HepG2 (cell line): ENCODE data around the gene PLEKHN1. TPM values are rescaled to one million over a fixed set of nuclear protein-coding genes. Genes with fewer than 3 reads are reported as not detected.
A peak's percentile ranks its signal among the peaks of the same experiment; 100 is the strongest.

ENCODE experiments used
- ATF2 ChIP-seq: sonication (generic); formaldehyde crosslinking; IDR thresholded peaks from 2 replicates; pipeline ENCODE4 v1.4.0; 2020; ENCODE audit warnings: missing genetic modification reagents
- HNF1B ChIP-seq: sonication (generic); formaldehyde crosslinking; IDR thresholded peaks from 2 replicates; pipeline ENCODE4 v1.5.1; 2020; ENCODE audit warnings: mild to moderate bottlenecking, moderate library complexity, missing genetic modification reagents
- MLLT10 ChIP-seq: sonication (generic); formaldehyde crosslinking; IDR thresholded peaks from 2 replicates; pipeline ENCODE4 v1.4.0; 2020; ENCODE audit warnings: missing genetic modification reagents
- MYC ChIP-seq: sonication (generic); formaldehyde crosslinking; IDR thresholded peaks from 2 replicates; pipeline ENCODE4 v1.9.0; 2021; ENCODE audit warnings: missing genetic modification reagents, borderline replicate concordance
- NCOR1 ChIP-seq: fragments of 200-600 bp; sonication (generic); IDR thresholded peaks from 2 replicates; pipeline ENCODE4 v1.7.0; 2017; ENCODE audit warnings: antibody characterized with exemption, low read length, borderline replicate concordance
- SRF ChIP-seq: IDR thresholded peaks from 2 replicates; pipeline ENCODE4 v1.6.1; 2011; ENCODE audit warnings: mild to moderate bottlenecking, low read depth, low read length, moderate library complexity
- STAT6 ChIP-seq: sonication (generic); formaldehyde crosslinking; IDR thresholded peaks from 2 replicates; pipeline ENCODE4 v1.4.0; 2020; ENCODE audit warnings: missing genetic modification reagents, mild to moderate bottlenecking, borderline replicate concordance
- ZFY ChIP-seq: sonication (generic); formaldehyde crosslinking; IDR thresholded peaks from 2 replicates; pipeline ENCODE4 v1.4.0; 2020; ENCODE audit warnings: missing genetic modification reagents
- ZMYM4 ChIP-seq: sonication (generic); formaldehyde crosslinking; IDR thresholded peaks from 2 replicates; pipeline ENCODE4 v1.8.1; 2023; ENCODE audit warnings: mild to moderate bottlenecking, missing genetic modification reagents
- ZNF18 ChIP-seq: sonication (generic); formaldehyde crosslinking; IDR thresholded peaks from 2 replicates; pipeline ENCODE4 v1.8.0; 2022; ENCODE audit warnings: mild to moderate bottlenecking, missing genetic modification reagents; ENCODE audit not compliant: insufficient replicate concordance
- ZNF362 ChIP-seq: sonication (generic); formaldehyde crosslinking; IDR thresholded peaks from 2 replicates; pipeline ENCODE4 v1.4.0; 2020; ENCODE audit warnings: missing genetic modification reagents, mild to moderate bottlenecking, borderline replicate concordance
- ZNF496 ChIP-seq: sonication (generic); formaldehyde crosslinking; IDR thresholded peaks from 2 replicates; pipeline ENCODE4 v1.8.1; 2023; ENCODE audit warnings: mild to moderate bottlenecking, moderate library complexity, missing genetic modification reagents; ENCODE audit not compliant: insufficient replicate concordance
- ZNF687 ChIP-seq: sonication (generic); formaldehyde crosslinking; IDR thresholded peaks from 2 replicates; pipeline ENCODE4 v1.5.1; 2020; ENCODE audit warnings: mild to moderate bottlenecking, missing genetic modification reagents, moderate library complexity
- ZNF839 ChIP-seq: sonication (generic); formaldehyde crosslinking; IDR thresholded peaks from 2 replicates; pipeline ENCODE4 v1.4.0; 2020; ENCODE audit warnings: missing genetic modification reagents, mild to moderate bottlenecking, borderline replicate concordance
- polyA plus RNA-seq, 8 experiments: library from polyadenylated mRNA; depleted of rRNA in 3 of 8; stranded (reverse) in 7 of 8; unstranded in 1 of 8; fragments of >200 nt; fragmentation: Illumina TruSeq in 4 of 8; extraction: Trizol in 4 of 8; gene quantifications; 2 replicates each; pipeline versions ENCODE4 v1.2.1 to v1.2.3, GENCODE V29; 2011 to 2016; ENCODE audit warnings: low read depth in 4 of 8, missing spikeins in 1 of 8, mixed read lengths in 1 of 8; ENCODE audit not compliant: insufficient read depth in 1 of 8
- total RNA-seq, 5 experiments: library from RNA; depleted of rRNA; stranded (reverse); fragments of >200 nt; fragmentation: Illumina TruSeq; extraction: Trizol; gene quantifications; 2 replicates each; pipeline ENCODE4 v1.2.3, GENCODE V29; 2016; ENCODE audit warnings: low read depth in 1 of 5

The PLEKHN1 gene
- total and polyA plus RNA-seq, 2 of the 13 experiments (the other 11 are each of a cell fraction or from before 2014, with no cell fraction given) = 0.42 to 0.58 TPM

GRCh38 chr1:958823-959730, 7.2 kb upstream of the PLEKHN1 start, which contains the start of gene NOC2L (continued):
- TF ChIP-seq HNF1B (peak; percentile 65; the same call in 1 of the 2 replicates), ZFY (CRISPR knock-in tag) (peak; percentile 80), SRF (no peak), MLLT10 (CRISPR knock-in tag) (no peak), MYC (CRISPR knock-in tag) (peak; percentile 93), ZNF839 (no peak), ZMYM4 (no peak), ZNF18 (CRISPR knock-in tag) (no peak), ZNF687 (CRISPR knock-in tag) (peak; percentile 81), ZNF362 (no peak), STAT6 (CRISPR knock-in tag) (no peak), ATF2 (CRISPR knock-in tag) (no peak), NCOR1 (no peak), ZNF496 (CRISPR knock-in tag) (no peak)
